OCI-LY3 (cell line): ENCODE data around the gene RBM12.

Experiments
- H2AFZ ChIP-seq: fragments of 200-600, 300-600 bp; shearing (Covaris generic); 2 replicates; pipeline ENCODE4 v1.6.0; 2014; ENCODE audit warnings: antibody characterized with exemption, low read depth, low read length
- H3K27ac ChIP-seq: fragments of 200-600, 300-600 bp; sonication (generic); 2 replicates; pipeline ENCODE4 v1.5.1; 2014; ENCODE audit warnings: mild to moderate bottlenecking, low read length, moderate library complexity, mixed read lengths
- H3K27me3 ChIP-seq: fragments of 200-600, 300-600 bp; sonication (generic); 2 replicates; pipeline ENCODE4 v1.6.1; 2014; ENCODE audit warnings: low read depth, low read length, mixed read lengths
- H3K36me3 ChIP-seq: fragments of 200-600, 300-600 bp; sonication (generic); replicated peaks from 2 replicates; pipeline ENCODE3; 2014; ENCODE audit warnings: low read depth, low read length, mixed read lengths
- H3K4me1 ChIP-seq: fragments of 300-600, 200-600 bp; sonication (generic); 2 replicates; pipeline ENCODE4 v1.6.1; 2014; ENCODE audit warnings: low read length, mixed read lengths
- H3K4me2 ChIP-seq: fragments of 200-600, 300-600 bp; sonication (generic); 2 replicates; pipeline ENCODE4 v1.6.1; 2014; ENCODE audit warnings: low read length, mixed read lengths
- H3K4me3 ChIP-seq: fragments of 300-600, 200-600 bp; sonication (generic); 2 replicates; pipeline ENCODE4 v1.5.1; 2014; ENCODE audit warnings: antibody characterized with exemption, mild to moderate bottlenecking, low read length, moderate library complexity
- H3K79me2 ChIP-seq: fragments of 300-600, 200-600 bp; shearing (Covaris generic); 2 replicates; pipeline ENCODE4 v1.6.1; 2014; ENCODE audit warnings: mild to moderate bottlenecking, low read length, mixed read lengths
- H3K9ac ChIP-seq: fragments of 300-600, 200-600 bp; shearing (Covaris generic); 2 replicates; pipeline ENCODE4 v1.6.0; 2014; ENCODE audit warnings: mild to moderate bottlenecking, low read length, moderate library complexity
- H3K9me3 ChIP-seq: fragments of 200-600, 300-600 bp; shearing (Covaris generic); 2 replicates; pipeline ENCODE4 v1.6.1; 2014; ENCODE audit warnings: low read length, mixed read lengths; ENCODE audit not compliant: insufficient read depth
- H4K20me1 ChIP-seq: fragments of 200-600, 300-600 bp; sonication (generic); 2 replicates; pipeline ENCODE4 v1.6.1; 2016; ENCODE audit warnings: low read length, mixed read lengths; ENCODE audit not compliant: insufficient read depth
- CTCF ChIP-seq: fragments of 200-600, 300-600 bp; sonication (generic); IDR thresholded peaks from 2 replicates; pipeline ENCODE4 v1.5.1; 2014; ENCODE audit warnings: antibody characterized with exemption, low read length, low read depth
- EZH2phosphoT487 ChIP-seq: fragments of 200-600 bp; shearing (Covaris generic); IDR thresholded peaks from 2 replicates; pipeline ENCODE4 v1.6.1; 2018; ENCODE audit warnings: antibody characterized with exemption, mixed run types, low read depth

The RBM12 gene

GRCh38 chr20:35610833-35611427 is 53.8 kb downstream of the RBM12 start:
- TF ChIP-seq CTCF (no peak), EZH2phosphoT487 (no peak)
- Histone ChIP-seq H4K20me1 (no peaks in the 10 kb centered on the region), H3K79me2 (no peaks in the 10 kb centered on the region), H3K27ac (no peak overlapping the region), H3K36me3 (no peaks in the 10 kb centered on the region), H2AFZ (no peak overlapping the region), H3K4me1 (peaks cover 36% of the 10 kb centered on the region), H3K4me3 (no peak overlapping the region), H3K27me3 (no peaks in the 10 kb centered on the region), H3K9ac (no peak overlapping the region), H3K9me3 (peaks cover 3% of the 10 kb centered on the region; the same call in 1 of the 2 replicates), H3K4me2 (peak overlapping the region; percentile 10; the same call in 1 of the 2 replicates)

DNA sequence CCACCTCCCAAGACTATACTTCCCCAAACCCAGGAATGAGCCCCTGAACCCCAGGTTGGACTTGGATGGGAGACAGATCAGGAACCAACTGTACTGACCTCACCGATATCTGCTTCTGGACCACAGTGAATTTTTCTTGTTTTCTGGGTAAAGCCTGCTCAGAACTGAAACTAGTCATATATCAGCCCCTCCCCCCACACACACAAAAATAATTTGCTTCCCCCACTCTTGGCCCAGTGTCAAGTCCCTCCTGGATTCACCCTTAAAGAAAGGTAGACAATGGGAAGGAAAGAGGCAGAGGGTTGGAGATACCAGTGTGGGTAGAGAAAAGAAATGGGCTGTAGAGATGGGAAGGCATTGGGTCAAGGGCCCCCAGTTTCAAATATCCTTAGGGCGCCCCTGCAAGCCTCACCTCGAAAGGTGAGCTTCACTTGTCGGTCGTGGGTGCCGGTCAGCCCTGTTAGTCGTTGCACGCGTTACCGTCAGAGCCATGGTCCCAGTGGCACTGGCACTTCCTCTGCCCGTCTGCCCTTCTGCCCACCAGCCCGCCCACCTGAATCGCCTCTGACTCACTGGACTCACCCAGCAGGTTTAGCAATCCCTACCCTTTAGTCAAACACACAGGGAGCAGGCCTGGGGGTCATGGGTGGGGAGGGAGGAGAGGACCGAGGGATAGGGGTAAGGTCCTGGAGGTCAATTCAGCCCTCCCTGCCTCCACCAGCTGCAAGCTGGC is 57.5 kb downstream of the RBM12 start:
- Histone ChIP-seq H3K27me3 (no peaks in the 10 kb centered on the region), H3K36me3 (no peaks in the 10 kb centered on the region), H2AFZ (no peak overlapping the region), H3K4me2 (0 out of 2 replicates have a peak overlapping the region, but pooled peaks have one; percentile 6), H3K9ac (no peak overlapping the region), H3K4me3 (no peak overlapping the region), H3K27ac (no peak overlapping the region), H4K20me1 (no peaks in the 10 kb centered on the region), H3K9me3 (peaks cover under 1% of the 10 kb centered on the region; the same call in 1 of the 2 replicates), H3K79me2 (no peaks in the 10 kb centered on the region), H3K4me1 (peaks cover 23% of the 10 kb centered on the region)
- TF ChIP-seq CTCF: no peak
- TF ChIP-seq EZH2phosphoT487: no peak

- Histone ChIP-seq H3K4me3 (no peak overlapping the region), H3K4me1 (peaks cover 12% of the 10 kb centered on the region), H3K27ac (no peak overlapping the region), H3K27me3 (no peaks in the 10 kb centered on the region), H4K20me1 (no peaks in the 10 kb centered on the region), H3K4me2 (no peak overlapping the region), H3K9ac (no peak overlapping the region), H3K79me2 (no peaks in the 10 kb centered on the region), H2AFZ (no peak overlapping the region), H3K9me3 (no peaks in the 10 kb centered on the region), H3K36me3 (no peaks in the 10 kb centered on the region)
- no peak for TF ChIP-seq EZH2phosphoT487
These were observed 58.6 kb downstream of the RBM12 start for GRCh38 chr20:35606127-35606526.

DNA sequence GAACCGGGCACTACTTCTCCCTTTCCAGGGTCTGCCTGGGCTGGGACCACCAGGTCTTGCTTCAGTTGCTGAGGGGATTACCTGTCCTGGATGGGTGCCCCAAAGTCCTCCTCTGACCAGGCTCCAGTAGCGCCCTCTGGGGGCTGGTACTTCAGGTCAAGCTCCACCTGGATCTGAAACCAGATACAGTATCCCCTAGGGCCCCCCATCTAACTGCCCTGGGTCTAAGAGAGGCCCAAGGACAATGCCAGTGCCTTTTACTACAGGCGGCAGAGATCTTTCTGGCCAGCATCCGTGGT is 60.3 kb downstream of the RBM12 start:
- no peak overlapping the region for H3K27ac ChIP-seq
- no peaks in the 10 kb centered on the region for H3K27me3 ChIP-seq
- peaks cover 8% of the 10 kb centered on the region for H3K4me1 ChIP-seq
- no peaks in the 10 kb centered on the region for H3K9me3 ChIP-seq
- no peak overlapping the region for H2AFZ ChIP-seq
- no peaks in the 10 kb centered on the region for H4K20me1 ChIP-seq
- H3K4me2 ChIP-seq: no peak overlapping the region
- H3K36me3 ChIP-seq: no peaks in the 10 kb centered on the region
- TF ChIP-seq CTCF (peak; percentile 64), EZH2phosphoT487 (no peak)
- H3K79me2 ChIP-seq: no peaks in the 10 kb centered on the region
- no peak overlapping the region for H3K9ac ChIP-seq
- no peak overlapping the region for H3K4me3 ChIP-seq
